ENCODE data around the gene GPR26. TPM values are rescaled to one million over a fixed set of nuclear protein-coding genes. Genes with fewer than 3 reads are reported as not detected.

The GPR26 gene
- total and polyA plus RNA-seq, 12 donors, result not detected

DNA sequence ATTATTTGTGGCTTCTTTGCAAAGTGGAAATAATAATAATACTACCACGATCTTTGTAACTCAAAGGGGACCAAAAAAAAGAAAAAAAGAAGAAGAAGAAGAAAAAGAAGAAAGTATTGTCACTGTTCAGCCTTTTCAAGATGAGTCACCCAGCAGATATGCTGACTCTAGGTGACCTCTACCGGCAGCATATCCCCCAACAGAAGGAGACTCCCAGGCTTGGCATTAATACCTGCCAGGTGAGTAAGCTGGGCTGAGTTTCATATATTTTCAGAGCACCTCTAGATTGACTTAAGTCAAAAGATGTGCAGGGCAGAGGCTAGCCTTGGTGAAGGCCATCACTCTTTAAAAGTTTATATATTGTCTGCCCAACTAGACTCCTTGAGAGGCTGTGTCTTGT lies 30.4 kb upstream of the GPR26 start:
- Histone ChIP-seq H3K36me3 (no peaks in the 10 kb centered on the region), H3K4me3 (no peak overlapping the region), H3K27ac (no peak overlapping the region), H3K9me3 (peaks cover 0 to 14% (median 0%) of the 10 kb centered on the region in 11 donors), H3K4me1 (no peaks in the 10 kb centered on the region), H3K27me3 (peaks cover 0 to 49% (median 7%) of the 10 kb centered on the region in 7 donors)
- intact Hi-C loops (cut with DNase I), result no loop called here
- DNase-seq, result no peak
- TF ChIP-seq, protein P1, sequence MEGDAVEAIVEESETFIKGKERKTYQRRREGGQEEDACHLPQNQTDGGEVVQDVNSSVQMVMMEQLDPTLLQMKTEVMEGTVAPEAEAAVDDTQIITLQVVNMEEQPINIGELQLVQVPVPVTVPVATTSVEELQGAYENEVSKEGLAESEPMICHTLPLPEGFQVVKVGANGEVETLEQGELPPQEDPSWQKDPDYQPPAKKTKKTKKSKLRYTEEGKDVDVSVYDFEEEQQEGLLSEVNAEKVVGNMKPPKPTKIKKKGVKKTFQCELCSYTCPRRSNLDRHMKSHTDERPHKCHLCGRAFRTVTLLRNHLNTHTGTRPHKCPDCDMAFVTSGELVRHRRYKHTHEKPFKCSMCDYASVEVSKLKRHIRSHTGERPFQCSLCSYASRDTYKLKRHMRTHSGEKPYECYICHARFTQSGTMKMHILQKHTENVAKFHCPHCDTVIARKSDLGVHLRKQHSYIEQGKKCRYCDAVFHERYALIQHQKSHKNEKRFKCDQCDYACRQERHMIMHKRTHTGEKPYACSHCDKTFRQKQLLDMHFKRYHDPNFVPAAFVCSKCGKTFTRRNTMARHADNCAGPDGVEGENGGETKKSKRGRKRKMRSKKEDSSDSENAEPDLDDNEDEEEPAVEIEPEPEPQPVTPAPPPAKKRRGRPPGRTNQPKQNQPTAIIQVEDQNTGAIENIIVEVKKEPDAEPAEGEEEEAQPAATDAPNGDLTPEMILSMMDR (IDR thresholded peaks at IDR 0.05), result no peak
- WGBS, 2 donors, result 31 to 35% methylated on average over 2 of the region's 2 CpGs
- no peak for ATAC-seq

DNA sequence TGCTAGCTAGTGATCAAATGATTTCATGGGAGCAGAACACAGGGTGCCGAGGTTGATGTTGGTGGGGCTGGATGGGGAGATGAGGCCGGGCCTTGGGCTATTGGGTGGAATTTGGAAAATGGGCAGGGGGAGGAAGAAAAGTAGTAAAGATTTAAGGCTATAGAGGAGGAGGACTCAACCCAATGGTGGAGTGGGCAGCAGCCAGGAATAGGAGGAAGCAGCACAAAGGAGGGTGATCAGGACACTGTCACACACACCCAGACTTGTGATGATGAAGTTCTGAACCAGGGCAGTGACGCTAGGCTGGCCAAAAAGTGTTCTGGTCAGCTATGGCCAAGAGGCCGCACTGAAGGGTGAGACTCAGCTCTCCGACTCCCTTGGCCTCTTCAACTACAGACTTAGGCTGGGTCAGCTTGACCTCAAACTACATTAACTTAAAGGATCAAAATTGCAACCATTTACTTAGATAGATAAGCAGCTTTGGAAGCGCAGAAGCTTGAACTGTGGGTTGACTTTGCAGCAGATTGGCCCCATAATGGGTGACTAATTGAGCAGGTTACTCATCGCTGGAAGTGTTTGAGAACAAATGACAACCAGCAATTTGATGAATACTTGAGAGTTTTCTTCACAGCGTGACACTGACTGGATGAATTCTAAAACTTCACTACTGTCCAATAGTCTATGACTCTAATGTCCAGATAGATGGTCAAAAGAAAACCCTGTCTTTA lies 29.4 kb upstream of the GPR26 start:
- Histone ChIP-seq H3K9me3 (peaks cover 0 to 6% (median 0%) of the 10 kb centered on the region in 11 donors), H3K36me3 (no peaks in the 10 kb centered on the region), H3K4me3 (no peak overlapping the region), H3K27me3 (peaks cover 0 to 50% (median 7%) of the 10 kb centered on the region in 7 donors), H3K27ac (no peak overlapping the region), H3K4me1 (no peaks in the 10 kb centered on the region)
- TF ChIP-seq, protein P1 (IDR thresholded peaks at IDR 0.05), result no peak
- intact Hi-C loops (cut with DNase I), result no loop called here
- WGBS, 2 donors, result 78 to 86% methylated on average over 8 of the region's 8 CpGs
- no peak for DNase-seq
- ATAC-seq, result no peak

GRCh38 chr10:123637326-123637880 lies 28.8 kb upstream of the GPR26 start:
- Histone ChIP-seq H3K27me3 (peaks cover 0 to 49% (median 7%) of the 10 kb centered on the region in 7 donors), H3K9me3 (no peaks in the 10 kb centered on the region), H3K27ac (no peak overlapping the region), H3K36me3 (no peaks in the 10 kb centered on the region), H3K4me3 (no peak overlapping the region), H3K4me1 (no peaks in the 10 kb centered on the region)
- intact Hi-C loops (cut with DNase I), result no loop called here
- WGBS, 2 donors, result 70 to 71% methylated on average over 6 of the region's 6 CpGs
- no peak for ATAC-seq
- DNase-seq, result no peak
- TF ChIP-seq, protein P1 (IDR thresholded peaks at IDR 0.05), result no peak

- no peak for DNase-seq
- no peak for ATAC-seq
- Histone ChIP-seq H3K36me3 (no peaks in the 10 kb centered on the region), H3K9me3 (no peaks in the 10 kb centered on the region), H3K4me3 (no peak overlapping the region), H3K4me1 (no peaks in the 10 kb centered on the region), H3K27ac (no peak overlapping the region), H3K27me3 (peaks cover 0 to 45% (median 19%) of the 10 kb centered on the region in 7 donors)
- WGBS, 2 donors, result 63 to 66% methylated on average over 3 of the region's 3 CpGs
- TF ChIP-seq, protein P1 (IDR thresholded peaks at IDR 0.05), result no peak
- intact Hi-C loops (cut with DNase I), result no loop called here
Measured at GRCh38 chr10:123639131-123639530, 27.0 kb upstream of the GPR26 start.

All from heart right ventricle (tissue), 16 donors.